OCI-LY3 (cell line): ENCODE data around the gene ZNF329.
"Not testable (repeated sequence)": the region's sequence is repeated elsewhere in the genome, so short reads cannot be mapped to it uniquely, and the experiment has no call there.

Experiments used
- CTCF ChIP-seq: fragments of 200-600, 300-600 bp; sonication (generic); IDR thresholded peaks from 2 replicates; pipeline ENCODE4 v1.5.1; 2014; ENCODE audit warnings: antibody characterized with exemption, low read length, low read depth
- EZH2phosphoT487 ChIP-seq: fragments of 200-600 bp; shearing (Covaris generic); IDR thresholded peaks from 2 replicates; pipeline ENCODE4 v1.6.1; 2018; ENCODE audit warnings: antibody characterized with exemption, mixed run types, low read depth

GRCh38 chr19:58147475-58147874, 3.1 kb downstream of the ZNF329 start:
- TF ChIP-seq CTCF, EZH2phosphoT487: not testable (repeated sequence)
